Panc1 (cell line): ENCODE results near the gene MYH11. TPM values are rescaled to one million over a fixed set of nuclear protein-coding genes. Genes with fewer than 3 reads are reported as not detected.
"Not testable (repeated sequence)": the region's sequence is repeated elsewhere in the genome, so short reads cannot be mapped to it uniquely, and the experiment has no call there.

Experiments used
- ATAC-seq: fragments of 200-7000 bp; cut with Tn5 transposase; 2 replicates; pipeline ENCODE4 v1.9.1; 2020; ENCODE audit warnings: mild to moderate bottlenecking, moderate library complexity
- BruUV-seq: library from RNA; stranded (reverse); fragments of 400-500 nt; replicated peaks from 2 replicates; lab custom pipeline; 2021; lab: Mats Ljungman, UMichigan
- CTCF ChIA-PET: fragments of 300-600 bp; sonication (Branson Sonifier 250); formaldehyde crosslinking; loops from one replicate; lab custom pipeline; 2022; ENCODE audit warnings: antibody characterized with exemption; lab: Charles Lee
- POLR2A ChIA-PET: fragments of 300-600 bp; sonication (Branson Sonifier 250); formaldehyde crosslinking; loops from one replicate; lab custom pipeline; 2022; ENCODE audit warnings: antibody characterized with exemption; lab: Charles Lee
- DNase-seq: peaks from one replicate; pipeline ENCODE4 v3.0.0-alpha.2; 2010; ENCODE audit warnings: low read depth, low spot score
- H3K27ac ChIP-seq: 2 replicates; pipeline ENCODE4 v1.5.1; 2011; ENCODE audit warnings: mild to moderate bottlenecking, low read length, inconsistent platforms
- H3K27me3 ChIP-seq: fragments of 200-500 bp; sonication (Bioruptor generic); 2 replicates; pipeline ENCODE4 v1.6.0; 2014; ENCODE audit warnings: low read length, inconsistent platforms; ENCODE audit not compliant: control insufficient read depth, insufficient read depth
- H3K36me3 ChIP-seq: fragments of 200-500 bp; sonication (Bioruptor generic); 2 replicates; pipeline ENCODE4 v1.5.1; 2014; ENCODE audit warnings: inconsistent platforms, mild to moderate bottlenecking, low read length, moderate library complexity; ENCODE audit not compliant: control insufficient read depth, insufficient read depth
- H3K4me1 ChIP-seq: 2 replicates; pipeline ENCODE4 v1.5.1; 2011; ENCODE audit warnings: inconsistent platforms, mild to moderate bottlenecking, low read length, moderate library complexity; ENCODE audit not compliant: control insufficient read depth, insufficient read depth
- H3K4me3 ChIP-seq, 2 experiments: 2 replicates each; pipeline ENCODE4 v1.5.1; 2011 to 2012; ENCODE audit warnings: low read depth in 2 of 2, low read length in 2 of 2, mild to moderate bottlenecking in 2 of 2, inconsistent platforms in 1 of 2, moderate library complexity in 1 of 2
- H3K9me3 ChIP-seq: fragments of 200-500 bp; sonication (Bioruptor generic); 2 replicates; pipeline ENCODE4 v1.5.1; 2014; ENCODE audit warnings: low read depth, mild to moderate bottlenecking, inconsistent platforms, low read length, moderate library complexity; ENCODE audit not compliant: control insufficient read depth, insufficient read depth
- POLR2AphosphoS5 ChIP-seq: IDR thresholded peaks from 2 replicates; pipeline ENCODE4 v1.6.1; 2012; ENCODE audit warnings: mild to moderate bottlenecking, low read depth, low read length, moderate library complexity
- REST ChIP-seq, 2 experiments: IDR thresholded peaks; 2 replicates each; pipeline ENCODE4 v1.6.1; 2011 to 2012; ENCODE audit warnings: low read depth in 2 of 2, control low read depth in 1 of 2, low read length in 1 of 2, mild to moderate bottlenecking in 1 of 2, moderate library complexity in 1 of 2; ENCODE audit not compliant: insufficient read depth in 1 of 2
- SIN3A ChIP-seq: IDR thresholded peaks from 2 replicates; pipeline ENCODE4 v1.6.1; 2012; ENCODE audit warnings: low read depth, mild to moderate bottlenecking, low read length, moderate library complexity, borderline replicate concordance; ENCODE audit not compliant: insufficient read depth
- TCF7L2 ChIP-seq: IDR thresholded peaks from 2 replicates; pipeline ENCODE4 v1.6.1; 2011; ENCODE audit warnings: mild to moderate bottlenecking, low read depth, low read length, inconsistent platforms
- in situ Hi-C: cut with HindIII; loops from 2 replicates; pipeline ENCODE4 v1.10.0; 2016; ENCODE audit warnings: low sequenced_read_pairs, low pct_unique_long_range_greater_than_20kb
- intact Hi-C: fragments of 100-400 bp; cut with micrococcal nuclease; formaldehyde crosslinking; loops from one replicate; pipeline ENCODE4 v1.10.0; 2022; ENCODE audit not compliant: unreplicated experiment
- total RNA-seq: library from RNA; stranded (reverse); gene quantifications from one replicate; pipeline ENCODE4 v1.2.1, GENCODE V29; 2021; ENCODE audit not compliant: unreplicated experiment
- TF ChIP-seq, protein P1 (sequence below): fragments of 450-650 bp; IDR thresholded peaks from 2 replicates; pipeline ENCODE4 v1.5.1; 2017; ENCODE audit warnings: mild to moderate bottlenecking

Gene MYH11
- total RNA-seq, 1 experiment from 2014 or later: 0.51 TPM

DNA sequence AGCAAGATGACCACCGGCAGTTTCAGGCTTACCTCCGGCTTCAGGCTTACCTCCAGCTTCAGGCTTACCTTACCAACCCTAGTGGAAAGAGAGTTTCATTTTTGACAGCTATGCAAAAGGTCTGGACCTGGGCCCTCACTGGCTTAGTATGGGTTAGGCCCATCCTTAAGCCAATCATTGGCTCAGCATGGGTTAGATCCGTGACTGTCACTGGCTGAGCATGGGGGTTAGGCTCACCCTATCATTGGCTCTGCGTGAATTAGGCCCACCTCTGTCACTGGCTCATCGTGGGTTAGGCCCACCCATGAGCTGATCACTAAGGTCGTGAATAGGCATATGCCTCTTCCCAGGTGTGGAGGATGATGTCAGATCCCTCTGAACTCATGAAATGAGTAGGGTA lies 198.7 kb downstream of the MYH11 start:
- Histone ChIP-seq H3K9me3 (no peaks in the 10 kb centered on the region), H3K27ac (no peak overlapping the region), H3K36me3 (no peaks in the 10 kb centered on the region), H3K27me3 (no peaks in the 10 kb centered on the region), H3K4me3 (no peak overlapping the region), H3K4me1 (peaks cover under 1% of the 10 kb centered on the region; the same call in 1 of the 2 replicates)
- in situ Hi-C loops: no loop called here
- intact Hi-C loops: no loop called here
- TF ChIP-seq SIN3A (no peak), TCF7L2 (no peak), REST (IDR thresholded peaks at IDR 0.05; ENCODE audit: insufficient read depth in 1 of 2, low read depth in 2 of 2, low read length in 1 of 2) (no peak), POLR2AphosphoS5 (no peak)
- TF ChIP-seq, protein P1, sequence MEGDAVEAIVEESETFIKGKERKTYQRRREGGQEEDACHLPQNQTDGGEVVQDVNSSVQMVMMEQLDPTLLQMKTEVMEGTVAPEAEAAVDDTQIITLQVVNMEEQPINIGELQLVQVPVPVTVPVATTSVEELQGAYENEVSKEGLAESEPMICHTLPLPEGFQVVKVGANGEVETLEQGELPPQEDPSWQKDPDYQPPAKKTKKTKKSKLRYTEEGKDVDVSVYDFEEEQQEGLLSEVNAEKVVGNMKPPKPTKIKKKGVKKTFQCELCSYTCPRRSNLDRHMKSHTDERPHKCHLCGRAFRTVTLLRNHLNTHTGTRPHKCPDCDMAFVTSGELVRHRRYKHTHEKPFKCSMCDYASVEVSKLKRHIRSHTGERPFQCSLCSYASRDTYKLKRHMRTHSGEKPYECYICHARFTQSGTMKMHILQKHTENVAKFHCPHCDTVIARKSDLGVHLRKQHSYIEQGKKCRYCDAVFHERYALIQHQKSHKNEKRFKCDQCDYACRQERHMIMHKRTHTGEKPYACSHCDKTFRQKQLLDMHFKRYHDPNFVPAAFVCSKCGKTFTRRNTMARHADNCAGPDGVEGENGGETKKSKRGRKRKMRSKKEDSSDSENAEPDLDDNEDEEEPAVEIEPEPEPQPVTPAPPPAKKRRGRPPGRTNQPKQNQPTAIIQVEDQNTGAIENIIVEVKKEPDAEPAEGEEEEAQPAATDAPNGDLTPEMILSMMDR: no peak
- DNase-seq: no peak
- POLR2A ChIA-PET: no interaction called here
- 0 out of 2 replicates have a peak, but pooled peaks have one; percentile 37 for ATAC-seq
- CTCF ChIA-PET: no interaction called here
- BruUV-seq: no TSS peak

DNA sequence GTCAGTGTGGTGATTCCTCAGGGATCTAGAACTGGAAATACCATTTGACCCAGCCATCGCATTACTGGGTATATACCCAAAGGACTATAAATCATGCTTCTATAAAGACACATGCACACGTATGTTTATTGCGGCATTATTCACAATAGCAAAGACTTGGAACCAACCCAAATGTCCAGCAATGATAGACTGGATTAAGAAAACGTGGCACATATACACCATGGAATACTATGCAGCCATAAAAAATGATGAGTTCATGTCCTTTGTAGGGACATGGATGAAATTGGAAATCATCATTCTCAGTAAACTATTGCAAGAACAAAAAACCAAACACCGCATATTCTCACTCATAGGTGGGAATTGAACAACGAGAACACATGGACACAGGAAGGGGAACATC lies 201.3 kb downstream of the MYH11 start:
- H3K36me3 ChIP-seq, CTCF ChIA-PET, intact Hi-C loops, POLR2A ChIA-PET, ATAC-seq, H3K4me3 ChIP-seq, H3K9me3 ChIP-seq, H3K4me1 ChIP-seq, H3K27me3 ChIP-seq, in situ Hi-C loops, DNase-seq, H3K27ac ChIP-seq: not testable (repeated sequence)
- TSS peak; percentile 33 for BruUV-seq

GRCh38 chr16:15654591-15654990 lies 202.2 kb downstream of the MYH11 start:
- POLR2A ChIA-PET: no interaction called here
- Histone ChIP-seq H3K27ac (no peak overlapping the region), H3K4me3 (no peak overlapping the region), H3K27me3 (no peaks in the 10 kb centered on the region), H3K36me3 (no peaks in the 10 kb centered on the region; the same call in 1 of the 2 replicates), H3K9me3 (no peaks in the 10 kb centered on the region), H3K4me1 (peaks cover 4% of the 10 kb centered on the region; the same call in 1 of the 2 replicates)
- ATAC-seq (no peak), DNase-seq (no peak)
- TF ChIP-seq, protein P1: no peak
- no peak for TF ChIP-seq REST (IDR thresholded peaks at IDR 0.05; ENCODE audit: insufficient read depth in 1 of 2, low read depth in 2 of 2, low read length in 1 of 2)
- TF ChIP-seq SIN3A: no peak
- TF ChIP-seq POLR2AphosphoS5: no peak
- TF ChIP-seq TCF7L2: no peak
- CTCF ChIA-PET: no interaction called here
- intact Hi-C loops: no loop called here
- no TSS peak for BruUV-seq
- in situ Hi-C loops: no loop called here
